ENCODE data around the gene SS18L1.

GRCh38 chr20:62168890-62169435 is 25.4 kb downstream of the SS18L1 start:
- TF ChIP-seq GATA2 (IDR thresholded peaks at IDR 0.05; ENCODE audit: low read depth, low read length), result no peak
- no peak for TF ChIP-seq GATA3 (IDR thresholded peaks at IDR 0.05; ENCODE audit: low read depth, low read length)
